SU-DHL-6 (cell line): ENCODE data around the gene FAM53B.

Experiments
- CTCF ChIP-seq: fragments of 200-600 bp; sonication (generic); IDR thresholded peaks from one replicate; pipeline ENCODE4 v1.5.1; 2017; ENCODE audit warnings: antibody characterized with exemption, mild to moderate bottlenecking, low read length, moderate library complexity; ENCODE audit not compliant: insufficient read depth, poor library complexity, severe bottlenecking
- EZH2phosphoT487 ChIP-seq: fragments of 200-600 bp; sonication (generic), shearing (Covaris generic); conservative IDR thresholded peaks from 2 replicates; pipeline ENCODE4 v1.6.1; 2018; ENCODE audit warnings: mild to moderate bottlenecking, antibody characterized with exemption, low read length, moderate library complexity, mixed read lengths

DNA sequence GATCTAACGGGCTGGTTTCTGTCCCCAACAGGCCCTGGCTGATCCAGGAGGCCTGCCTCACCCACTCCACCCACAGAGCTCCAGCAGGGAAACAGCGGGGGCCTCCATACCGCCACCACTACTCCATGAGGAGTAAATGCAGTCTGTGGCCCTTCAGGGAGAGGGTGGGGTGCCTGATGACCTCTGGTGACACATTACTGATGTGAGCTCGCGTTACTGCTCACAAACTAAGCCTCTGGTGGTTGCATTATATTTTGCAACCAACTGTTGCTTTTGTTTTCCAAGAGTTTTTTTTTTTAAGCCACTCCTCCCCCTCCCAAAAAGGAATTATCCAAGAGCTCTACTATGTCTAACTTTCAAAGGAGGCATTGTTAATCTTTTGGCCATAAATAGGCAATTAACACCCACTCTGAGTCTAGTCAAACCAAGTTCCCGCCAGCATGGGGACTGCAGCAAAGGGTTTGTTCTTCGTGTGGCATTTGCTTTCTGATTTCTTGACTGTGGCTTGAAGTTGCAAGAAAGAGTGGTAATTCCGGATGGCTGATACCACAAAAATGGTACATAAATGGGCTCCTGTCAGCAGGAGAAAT, 72.6 kb downstream of the FAM53B start:
- no peak for TF ChIP-seq CTCF
- no peak for TF ChIP-seq EZH2phosphoT487
